GM19239 (cell line): ENCODE measurements around the gene ZDHHC18.
"Not testable (repeated sequence)": the region's sequence is repeated elsewhere in the genome, so short reads cannot be mapped to it uniquely, and the experiment has no call there.

Experiments used
- DNase-seq: peaks from one replicate; pipeline ENCODE4 v3.0.0; 2011; ENCODE audit warnings: low spot score; ENCODE audit not compliant: insufficient read length
- FAIRE-seq: peaks from 2 replicates; lab custom pipeline; 2011; peaks lifted over from hg19 to GRCh38; lab: Jason Lieb, UNC

Gene ZDHHC18

GRCh38 chr1:26790551-26790953, 35.9 kb upstream of the ZDHHC18 start:
- DNase-seq (no peak), FAIRE-seq (peak; percentile 81)

GRCh38 chr1:26791148-26791547, 35.3 kb upstream of the ZDHHC18 start:
- DNase-seq (no peak), FAIRE-seq (no peak)

- DNase-seq (no peak), FAIRE-seq (no peak)
Measured at GRCh38 chr1:26791626-26792025, 34.9 kb upstream of the ZDHHC18 start.

- DNase-seq (no peak), FAIRE-seq (no peak)
Measured at GRCh38 chr1:26792924-26793323, 33.6 kb upstream of the ZDHHC18 start.

GRCh38 chr1:26794391-26794790, 32.1 kb upstream of the ZDHHC18 start:
- no peak for DNase-seq
- FAIRE-seq = no peak

- no peak for DNase-seq
- FAIRE-seq = no peak
Measured at GRCh38 chr1:26797627-26798026, 28.9 kb upstream of the ZDHHC18 start.

GRCh38 chr1:26799479-26800142, 26.9 kb upstream of the ZDHHC18 start:
- FAIRE-seq = no peak
- DNase-seq = no peak

- DNase-seq, FAIRE-seq: not testable (repeated sequence)
Measured at GRCh38 chr1:26803932-26804331, 22.6 kb upstream of the ZDHHC18 start.

GRCh38 chr1:26810105-26810504, 16.4 kb upstream of the ZDHHC18 start:
- DNase-seq (peak; percentile 84), FAIRE-seq (peak; percentile 79)

- no peak for DNase-seq
- no peak for FAIRE-seq
Measured at GRCh38 chr1:26811057-26811456, 15.4 kb upstream of the ZDHHC18 start.

GRCh38 chr1:26811708-26812107, 14.8 kb upstream of the ZDHHC18 start:
- DNase-seq = no peak
- no peak for FAIRE-seq

GRCh38 chr1:26814377-26814776, 12.1 kb upstream of the ZDHHC18 start:
- FAIRE-seq (no peak), DNase-seq (no peak)

- no peak for FAIRE-seq
Measured at GRCh38 chr1:26814893-26815292, 11.6 kb upstream of the ZDHHC18 start.

GRCh38 chr1:26820784-26821269, 5.7 kb upstream of the ZDHHC18 start:
- DNase-seq (peak; percentile 79), FAIRE-seq (peak; percentile 91)

More at GRCh38 chr1:26814893-26815292, 11.6 kb upstream of the ZDHHC18 start:
- no peak for DNase-seq

- DNase-seq (no peak), FAIRE-seq (no peak)
Measured at GRCh38 chr1:26822737-26823395, 3.6 kb upstream of the ZDHHC18 start.

- no peak for FAIRE-seq
Measured at GRCh38 chr1:26824731-26825130, 1.8 kb upstream of the ZDHHC18 start.

GRCh38 chr1:26827106-26827604, 667 bp downstream of the ZDHHC18 start:
- FAIRE-seq (no peak), DNase-seq (no peak)

More at GRCh38 chr1:26824731-26825130, 1.8 kb upstream of the ZDHHC18 start:
- no peak for DNase-seq

- FAIRE-seq = no peak
Measured at GRCh38 chr1:26827663-26828062, 1.2 kb downstream of the ZDHHC18 start.

GRCh38 chr1:26828411-26828991, 2.0 kb downstream of the ZDHHC18 start:
- DNase-seq = no peak
- no peak for FAIRE-seq

More at GRCh38 chr1:26827663-26828062, 1.2 kb downstream of the ZDHHC18 start:
- no peak for DNase-seq

- DNase-seq = no peak
- peak; percentile 39 for FAIRE-seq
Measured at GRCh38 chr1:26829184-26829911, 2.9 kb downstream of the ZDHHC18 start.
